ENCODE results near the gene OR4L1. TPM values are rescaled to one million over a fixed set of nuclear protein-coding genes. Genes with fewer than 3 reads are reported as not detected.

The OR4L1 gene, protein sequence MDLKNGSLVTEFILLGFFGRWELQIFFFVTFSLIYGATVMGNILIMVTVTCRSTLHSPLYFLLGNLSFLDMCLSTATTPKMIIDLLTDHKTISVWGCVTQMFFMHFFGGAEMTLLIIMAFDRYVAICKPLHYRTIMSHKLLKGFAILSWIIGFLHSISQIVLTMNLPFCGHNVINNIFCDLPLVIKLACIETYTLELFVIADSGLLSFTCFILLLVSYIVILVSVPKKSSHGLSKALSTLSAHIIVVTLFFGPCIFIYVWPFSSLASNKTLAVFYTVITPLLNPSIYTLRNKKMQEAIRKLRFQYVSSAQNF
- total RNA-seq (not detected), polyA plus RNA-seq (not detected)
- long read RNA-seq, donor 1, result 0 reads
- long read RNA-seq, donor 2, result 0 reads

DNA sequence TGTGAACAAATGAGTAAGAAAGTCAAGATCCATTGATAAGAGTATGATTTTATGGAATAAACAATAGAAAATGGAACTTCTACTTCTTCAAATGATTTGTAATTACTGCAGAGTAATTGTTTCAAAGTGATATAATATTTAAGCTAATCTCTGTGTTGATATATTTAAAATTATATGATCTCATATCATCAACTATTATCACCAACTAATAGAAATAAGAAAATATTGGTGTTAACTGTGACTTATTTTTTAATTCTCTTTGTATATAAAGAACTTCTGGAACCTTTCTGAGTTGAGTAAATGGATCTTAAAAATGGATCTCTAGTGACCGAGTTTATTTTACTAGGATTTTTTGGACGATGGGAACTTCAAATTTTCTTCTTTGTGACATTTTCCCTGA is at the start of gene OR4L1:
OR4L1 (plus strand) TSS at position 301 of the 400 bp plus-strand sequence; CDS start at position 301, 0 bp downstream.
- no peak for TF ChIP-seq CTCF (IDR thresholded peaks at IDR 0.05)
- 57 to 68% (median 59%) methylated on average over 2 of the region's 2 CpGs for whole genome bisulfite sequencing, 3 donors
- no peaks in the 10 kb centered on the region for H3K9me3 ChIP-seq
- no peaks in the 10 kb centered on the region for H3K4me1 ChIP-seq
- intact Hi-C loops (cut with DNase I), result no loop called here
- H3K27ac ChIP-seq, result no peak within 1 kb of the TSS
- H3K27me3 ChIP-seq (ENCODE audit: insufficient read depth in 3 of 3, low read length in 2 of 3), result no peaks in the 10 kb centered on the region
- DNase-seq (no peak), ATAC-seq (no peak)
- H3K36me3 ChIP-seq (ENCODE audit: insufficient read depth in 1 of 2, low read depth in 1 of 2), result no peaks in the 10 kb centered on the region
- no peak within 1 kb of the TSS for H3K4me3 ChIP-seq

DNA sequence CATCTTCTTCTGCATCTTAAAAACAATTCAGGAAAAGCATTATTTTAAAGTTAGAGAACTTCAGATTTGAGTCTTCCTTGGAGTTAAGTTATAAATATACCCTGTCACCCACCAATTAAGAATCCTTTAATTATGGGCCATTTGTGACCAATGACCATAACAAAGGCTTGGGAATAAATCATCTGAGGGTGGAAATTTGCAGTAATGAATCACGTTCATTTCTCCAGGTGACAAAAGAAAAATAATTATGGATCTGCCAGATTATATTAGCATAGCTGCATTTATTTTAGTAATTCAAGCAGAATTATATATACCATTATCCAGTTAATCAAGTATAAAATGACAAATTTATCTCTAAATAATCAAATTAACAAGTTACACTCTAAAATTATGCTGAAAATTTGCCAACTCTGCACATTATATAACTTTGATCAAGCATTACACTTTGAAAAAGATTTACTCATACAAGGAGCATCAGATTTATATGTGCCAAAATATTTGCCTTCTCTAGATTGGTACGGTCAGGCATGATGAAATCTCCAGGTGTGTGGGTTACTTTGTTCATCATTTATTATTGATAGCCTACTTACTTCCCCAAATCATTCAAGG is 40.5 kb upstream of the OR4L1 start, which contains the start of gene OR4K14:
OR4K14 (minus strand) TSS at position 51 of the 609 bp plus-strand sequence. CDS start 4,114 bp downstream, outside the sequence.
- DNase-seq (no peak), ATAC-seq (no peak)
- WGBS, 3 donors, result 64 to 71% (median 69%) methylated on average over 2 of the region's 2 CpGs
- Histone ChIP-seq H3K9me3 (no peaks in the 10 kb centered on the region), H3K27ac (no peak within 1 kb of the TSS), H3K36me3 (ENCODE audit: insufficient read depth in 1 of 2, low read depth in 1 of 2) (no peaks in the 10 kb centered on the region), H3K4me3 (no peak within 1 kb of the TSS), H3K27me3 (ENCODE audit: insufficient read depth in 3 of 3, low read length in 2 of 3) (no peaks in the 10 kb centered on the region), H3K4me1 (no peaks in the 10 kb centered on the region)
- no peak for TF ChIP-seq CTCF (IDR thresholded peaks at IDR 0.05)
- intact Hi-C loops (cut with DNase I), result no loop called here

DNA sequence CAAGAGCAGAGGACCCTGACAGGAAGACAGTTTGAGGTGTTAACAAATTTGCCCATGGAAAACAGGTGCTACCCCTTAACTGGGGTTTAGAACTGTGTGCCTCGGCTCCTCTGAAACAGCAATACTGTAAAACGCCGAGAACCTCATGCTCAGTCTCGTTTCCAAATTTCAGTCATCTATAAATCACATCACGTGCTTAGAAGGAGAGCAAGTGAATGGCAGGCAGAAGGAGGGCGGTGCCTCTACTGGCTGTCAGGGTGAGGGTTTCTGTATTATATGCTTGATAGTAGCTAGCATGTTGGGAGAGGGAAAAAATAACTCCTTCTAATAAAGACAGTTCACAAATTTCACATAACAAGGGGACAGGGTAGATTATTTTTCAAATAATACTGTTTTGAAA is 28.8 kb upstream of the OR4L1 start:
- no peak for DNase-seq
- WGBS, 3 donors, result 71 to 72% (median 71%) methylated on average over 6 of the region's 6 CpGs
- Histone ChIP-seq H3K4me3 (no peak overlapping the region), H3K27ac (no peak overlapping the region), H3K4me1 (no peaks in the 10 kb centered on the region), H3K36me3 (ENCODE audit: insufficient read depth in 1 of 2, low read depth in 1 of 2) (no peaks in the 10 kb centered on the region), H3K9me3 (no peaks in the 10 kb centered on the region), H3K27me3 (ENCODE audit: insufficient read depth in 3 of 3, low read length in 2 of 3) (no peaks in the 10 kb centered on the region)
- no peak for ATAC-seq
- intact Hi-C loops (cut with DNase I), result no loop called here
- TF ChIP-seq CTCF (IDR thresholded peaks at IDR 0.05), result no peak

DNA sequence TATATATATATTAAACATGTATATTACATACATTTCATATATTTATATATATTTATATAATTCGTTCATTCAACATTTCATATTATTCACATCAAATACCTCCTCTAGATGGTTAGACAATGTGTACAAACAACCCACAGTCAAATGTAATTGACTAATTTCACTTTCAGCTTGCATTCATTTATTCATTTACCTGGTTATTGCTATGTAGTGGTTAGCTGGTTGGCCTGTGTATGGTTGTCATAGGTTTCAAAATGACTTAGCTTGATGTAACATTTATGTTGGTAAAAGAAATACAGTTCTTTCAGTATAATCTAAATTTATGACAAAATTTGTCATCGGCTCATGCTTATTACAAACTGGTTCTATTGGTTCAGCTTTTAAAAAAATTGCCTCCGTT is 24.4 kb upstream of the OR4L1 start:
- WGBS, 3 donors, result 52 to 62% (median 60%) methylated on average over 3 of the region's 3 CpGs
- Histone ChIP-seq H3K4me3 (no peak overlapping the region), H3K9me3 (no peaks in the 10 kb centered on the region), H3K36me3 (ENCODE audit: insufficient read depth in 1 of 2, low read depth in 1 of 2) (no peaks in the 10 kb centered on the region), H3K27ac (no peak overlapping the region), H3K27me3 (ENCODE audit: insufficient read depth in 3 of 3, low read length in 2 of 3) (no peaks in the 10 kb centered on the region), H3K4me1 (no peaks in the 10 kb centered on the region)
- intact Hi-C loops (cut with DNase I), result no loop called here
- ATAC-seq (no peak), DNase-seq (no peak)
- TF ChIP-seq CTCF (IDR thresholded peaks at IDR 0.05), result no peak

Data from psoas muscle (tissue), 8 donors.